Lower leg skin (tissue), 3 donors: ENCODE results near the gene AUTS2.

Experiments
- POLR2A ChIP-seq, 2 donors: fragments of 450-650 bp; IDR thresholded peaks; one replicate each; pipeline ENCODE4 v1.6.1; 2016 to 2017; ENCODE audit warnings: antibody characterized with exemption in 2 of 2, mild to moderate bottlenecking in 1 of 2, moderate library complexity in 1 of 2
- TF ChIP-seq, protein P1 (sequence below), 3 donors: fragments of 450-650 bp; IDR thresholded peaks; one replicate each; pipeline ENCODE4 v1.5.1; 2016; ENCODE audit warnings: antibody characterized with exemption in 3 of 3, mild to moderate bottlenecking in 3 of 3, moderate library complexity in 2 of 3

DNA sequence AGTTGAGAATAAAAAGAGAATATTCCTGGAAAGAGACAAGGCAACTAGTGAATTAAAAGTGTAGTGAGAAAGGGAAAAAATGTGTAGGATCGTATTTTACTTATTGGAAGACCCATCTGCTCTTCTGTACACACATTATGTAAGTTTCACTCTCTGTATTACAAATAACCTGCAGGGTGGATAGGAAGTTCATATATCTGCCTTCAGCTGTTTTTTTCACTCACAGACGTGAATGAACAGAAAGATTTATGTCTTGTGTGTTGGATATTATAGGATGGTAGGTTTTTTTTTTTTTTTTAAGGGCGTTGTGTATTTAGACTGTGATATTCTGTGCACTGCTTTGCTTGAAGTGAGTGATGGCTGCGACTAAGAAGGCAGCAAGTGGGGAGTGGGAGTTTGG lies 266.5 kb downstream of the AUTS2 start:
- TF ChIP-seq, protein P1, sequence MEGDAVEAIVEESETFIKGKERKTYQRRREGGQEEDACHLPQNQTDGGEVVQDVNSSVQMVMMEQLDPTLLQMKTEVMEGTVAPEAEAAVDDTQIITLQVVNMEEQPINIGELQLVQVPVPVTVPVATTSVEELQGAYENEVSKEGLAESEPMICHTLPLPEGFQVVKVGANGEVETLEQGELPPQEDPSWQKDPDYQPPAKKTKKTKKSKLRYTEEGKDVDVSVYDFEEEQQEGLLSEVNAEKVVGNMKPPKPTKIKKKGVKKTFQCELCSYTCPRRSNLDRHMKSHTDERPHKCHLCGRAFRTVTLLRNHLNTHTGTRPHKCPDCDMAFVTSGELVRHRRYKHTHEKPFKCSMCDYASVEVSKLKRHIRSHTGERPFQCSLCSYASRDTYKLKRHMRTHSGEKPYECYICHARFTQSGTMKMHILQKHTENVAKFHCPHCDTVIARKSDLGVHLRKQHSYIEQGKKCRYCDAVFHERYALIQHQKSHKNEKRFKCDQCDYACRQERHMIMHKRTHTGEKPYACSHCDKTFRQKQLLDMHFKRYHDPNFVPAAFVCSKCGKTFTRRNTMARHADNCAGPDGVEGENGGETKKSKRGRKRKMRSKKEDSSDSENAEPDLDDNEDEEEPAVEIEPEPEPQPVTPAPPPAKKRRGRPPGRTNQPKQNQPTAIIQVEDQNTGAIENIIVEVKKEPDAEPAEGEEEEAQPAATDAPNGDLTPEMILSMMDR (IDR thresholded peaks at IDR 0.05): no peak
- TF ChIP-seq POLR2A (IDR thresholded peaks at IDR 0.05): no peak
